Heart left ventricle (tissue), 13 donors: ENCODE results near the gene GPER1.

Experiments used
- CTCF ChIP-seq, 12 donors: fragments of 200-600 bp; sonication (generic) in 4 of 12; IDR thresholded peaks; one replicate each; pipeline versions ENCODE4 v1.5.0 to v1.8.0; 2018 to 2022; ENCODE audit warnings: antibody characterized with exemption in 12 of 12, mild to moderate bottlenecking in 5 of 12
- POLR2A ChIP-seq, 2 donors: fragments of 450-650 bp; IDR thresholded peaks; one replicate each; pipeline ENCODE4 v1.6.1; 2017; ENCODE audit warnings: antibody characterized with exemption in 2 of 2, mild to moderate bottlenecking in 2 of 2, moderate library complexity in 2 of 2
- donor health status: ischemic (EF 13 %, LVEDD 7.1; RV severe dilation, severe dysfunction).
- donor health status: DM: no; HTN: yes; CAD: no.
- donor health status: DM: no; HTN: no; CAD: no.
- donor health status: ischemic (EF 25% LVEDD 6.9; RV normal size, moderate dysfunction).
- donor health status: ischemic (EF 25% LVEDD 5.7; RV mildly dilated, moderate dysfunction).
- donor health status: ischemic (EF 35%, LVEDD 5.7; RV mildly dilated, moderate dysfunction).
- donor health status: nonischemic (EF 11% LVEDD 7.7; RV severe dilation, severe dysfunction).
- donor health status: DM: yes; HTN: yes; CAD: no.
- donor health status: PGD.
- donor health status: ischemic (EF 29% LVEDD 5.4; RV normal size, mild dysfunction).
- donor health status: nonischemic (EF 23%, LVEDD 6.1; RV moderate dilation, normal function).

GRCh38 chr7:1083729-1084657 is 3.9 kb upstream of the GPER1 start:
- TF ChIP-seq CTCF (IDR thresholded peaks at IDR 0.05) (no peak), POLR2A (IDR thresholded peaks at IDR 0.05) (no peak)
